GM19035 (cell line): ENCODE data around the gene PLEKHN1.
A peak's percentile ranks its signal among the peaks of the same experiment; 100 is the strongest.
"Not testable (repeated sequence)": the region's sequence is repeated elsewhere in the genome, so short reads cannot be mapped to it uniquely, and the experiment has no call there.

Experiments
- ATAC-seq: cut with Tn5 transposase; IDR thresholded peaks from one replicate; pipeline ENCODE4 v1.9.1; 2021; ENCODE audit not compliant: unreplicated experiment

The PLEKHN1 gene

DNA sequence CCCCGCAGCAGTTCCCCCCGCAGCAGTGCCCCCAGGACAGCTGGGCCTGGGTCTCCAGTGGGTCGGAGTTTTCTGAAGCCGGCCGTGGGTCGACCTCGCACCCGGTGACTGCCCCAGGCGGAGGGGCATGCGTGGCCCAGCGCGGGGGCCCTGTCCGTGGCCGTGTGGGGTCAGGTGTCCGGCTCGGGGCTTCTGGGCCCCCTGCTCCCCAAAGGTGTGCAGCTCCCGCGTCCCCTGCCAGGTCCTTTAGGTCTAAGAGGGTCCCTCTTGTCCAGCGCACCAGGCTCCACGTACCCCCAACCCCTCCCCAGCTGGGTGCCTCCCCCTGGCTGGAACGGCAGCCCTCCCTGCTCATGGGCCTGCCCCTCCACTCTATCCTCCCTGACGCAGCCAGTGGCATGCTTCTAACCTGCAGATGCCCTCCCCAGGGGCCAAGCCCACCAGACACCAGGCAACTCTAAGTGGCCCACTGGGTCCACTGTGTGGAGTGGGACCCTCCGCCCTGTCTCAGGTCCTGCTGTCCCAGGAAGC is 39.6 kb downstream of the PLEKHN1 start:
- ATAC-seq = no peak

DNA sequence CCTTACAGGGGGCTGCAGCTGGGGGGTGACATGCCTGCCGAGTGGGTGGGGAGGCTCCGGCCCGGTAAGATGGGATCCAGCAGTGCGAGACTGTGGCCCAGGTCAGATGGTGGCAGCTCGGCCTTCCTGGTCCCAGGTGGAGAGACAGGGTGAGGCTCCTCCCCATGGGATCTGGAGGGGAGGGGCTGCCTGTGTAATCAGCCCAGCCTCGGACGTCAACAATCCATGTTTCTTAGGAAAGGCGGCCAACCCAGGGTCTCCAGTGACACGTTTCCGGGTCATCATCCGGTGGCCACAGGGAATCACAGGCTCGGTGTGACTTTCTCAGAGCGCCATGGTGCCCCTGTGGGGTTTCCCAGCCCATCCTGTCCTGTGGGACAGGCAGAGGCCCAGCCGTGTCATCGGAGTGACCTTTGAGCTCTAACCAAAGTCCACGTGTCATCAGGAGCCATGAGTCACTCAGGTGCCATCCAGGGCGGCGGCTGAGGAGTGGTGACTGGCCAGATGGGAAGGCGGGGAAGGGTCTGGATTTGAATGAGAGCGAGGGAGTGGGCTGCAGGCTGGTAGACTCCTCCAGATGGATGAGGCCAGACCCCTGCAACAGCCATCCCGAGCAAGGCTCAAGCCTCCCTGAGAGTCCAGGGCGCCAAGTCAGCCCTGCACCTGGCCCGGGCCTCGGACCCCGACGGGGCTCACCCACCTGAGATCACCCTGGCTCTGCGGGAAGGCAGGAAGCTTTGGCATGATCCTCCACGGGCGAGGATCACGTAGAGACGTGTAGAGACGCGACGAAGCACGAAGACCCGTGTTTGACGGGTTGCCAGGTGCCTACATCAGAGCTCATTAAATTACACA is 40.2 kb downstream of the PLEKHN1 start:
- no peak for ATAC-seq

GRCh38 chr1:1010131-1010530 is 43.8 kb downstream of the PLEKHN1 start:
- ATAC-seq = not testable (repeated sequence)

GRCh38 chr1:1011396-1011949 is 45.2 kb downstream of the PLEKHN1 start:
- no peak for ATAC-seq

- ATAC-seq = not testable (repeated sequence)
These were observed 46.4 kb downstream of the PLEKHN1 start for GRCh38 chr1:1012736-1013104.

GRCh38 chr1:1013105-1013921 is 47.0 kb downstream of the PLEKHN1 start, which contains the start of gene ISG15:
Gene ISG15 (plus strand): TSS chr1:1013497. CDS start chr1:1013574, 77 bp downstream.
- peak; percentile 82 for ATAC-seq

- ATAC-seq = no peak
These were observed 47.8 kb downstream of the PLEKHN1 start for GRCh38 chr1:1013922-1014648.

- ATAC-seq = no peak
These were observed 48.8 kb downstream of the PLEKHN1 start for GRCh38 chr1:1014799-1015681.

GRCh38 chr1:1017397-1018320 is 51.4 kb downstream of the PLEKHN1 start:
- not testable (repeated sequence) for ATAC-seq

GRCh38 chr1:1018321-1018685 is 52.0 kb downstream of the PLEKHN1 start:
- ATAC-seq = not testable (repeated sequence)

DNA sequence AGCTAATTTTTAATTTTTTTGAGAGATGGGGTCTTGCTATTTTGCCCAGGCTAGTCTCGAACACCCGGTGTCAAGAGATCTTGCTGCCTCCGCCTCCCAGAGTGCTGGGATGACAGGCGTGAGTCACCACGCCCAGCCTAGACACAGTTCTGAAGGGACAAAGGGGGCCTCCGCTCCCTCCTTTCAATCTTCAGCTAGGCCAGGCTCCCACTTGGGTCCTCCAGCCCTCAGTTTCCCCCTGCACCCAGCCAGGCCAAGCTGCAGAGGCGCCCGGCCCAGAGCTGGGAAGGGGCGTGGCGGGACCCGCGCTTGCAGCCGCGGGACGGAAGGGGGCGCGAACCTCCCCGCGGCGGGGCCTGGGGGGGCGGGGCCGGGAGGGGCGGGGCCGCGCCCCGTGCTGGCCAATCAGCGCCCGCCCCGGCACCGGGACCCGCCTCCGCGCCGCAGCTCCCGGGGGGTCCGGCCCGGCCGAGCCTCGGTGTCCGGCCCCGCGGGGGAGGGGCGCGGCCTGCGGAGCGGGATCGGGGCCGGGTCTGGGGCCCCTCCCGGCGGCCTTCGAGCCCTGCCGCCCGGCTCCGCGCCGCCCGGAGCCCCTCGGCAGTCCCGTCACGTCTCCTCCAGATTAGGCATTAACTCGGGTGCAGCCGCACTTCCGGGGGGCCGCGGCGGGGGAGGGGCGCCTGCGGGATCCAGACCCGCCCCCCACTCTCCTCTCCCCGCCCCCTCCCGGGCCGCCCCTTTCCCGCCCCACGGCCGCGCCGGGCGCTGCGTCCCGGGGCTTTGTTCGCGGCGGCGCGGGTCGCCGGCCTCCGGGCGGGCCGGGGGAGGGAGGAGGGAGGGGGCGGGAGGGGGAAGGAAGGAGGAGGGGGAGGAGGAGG is 53.1 kb downstream of the PLEKHN1 start:
- ATAC-seq = peak; percentile 75

- peak; percentile 33 for ATAC-seq
These were observed 53.7 kb downstream of the PLEKHN1 start, which contains the start of gene AGRN for GRCh38 chr1:1020000-1020404. Gene AGRN (plus strand): TSS chr1:1020120. CDS start chr1:1020173, 53 bp downstream.

- peak; percentile 24 for ATAC-seq
These were observed 54.2 kb downstream of the PLEKHN1 start for GRCh38 chr1:1020415-1021009.

DNA sequence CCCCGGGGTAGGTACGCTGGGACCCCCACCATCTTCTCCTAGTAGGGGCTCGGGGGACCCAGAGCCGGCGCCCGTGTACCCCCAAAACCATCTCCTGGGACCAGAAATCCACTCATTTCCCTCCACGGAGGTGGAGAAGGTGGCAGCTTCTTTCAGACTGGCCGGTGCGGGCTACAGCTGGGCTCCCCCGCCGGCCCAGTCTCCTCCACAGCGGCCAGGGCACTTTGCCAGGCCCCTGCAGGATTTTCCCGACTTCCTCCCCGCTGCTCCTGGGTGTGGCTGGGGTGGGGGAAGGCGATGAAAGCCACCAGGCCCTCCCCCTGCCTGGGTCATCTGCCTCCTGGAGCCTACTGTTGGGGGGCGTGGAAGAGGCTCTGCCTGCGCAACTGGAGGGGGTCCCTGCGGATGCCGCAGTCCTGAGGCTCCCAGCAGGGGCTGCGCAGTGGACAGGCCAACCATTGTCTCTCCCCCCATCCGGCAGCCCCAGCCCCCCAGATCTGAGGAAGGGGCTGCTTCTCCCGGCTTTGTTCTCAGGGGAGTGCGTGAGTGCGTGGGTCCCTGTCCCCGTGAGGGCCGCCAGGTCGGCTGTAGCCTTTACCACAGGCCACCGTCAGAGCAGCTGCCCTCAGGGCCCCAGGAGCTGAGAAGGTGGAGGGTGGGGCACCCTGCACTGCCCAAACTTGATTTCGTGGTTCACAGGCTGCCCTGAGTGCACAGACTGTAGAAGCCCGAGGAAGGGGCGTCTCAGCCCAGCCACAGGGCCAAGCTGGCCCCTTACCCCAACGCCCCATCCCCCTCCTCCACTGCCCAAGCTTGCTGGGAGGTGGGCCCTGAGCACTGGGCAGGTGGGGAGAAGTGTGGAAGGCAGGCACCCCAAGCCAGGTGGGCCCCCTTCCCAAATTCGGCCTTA is 55.0 kb downstream of the PLEKHN1 start:
- ATAC-seq = no peak

- ATAC-seq = no peak
These were observed 55.6 kb downstream of the PLEKHN1 start for GRCh38 chr1:1021920-1022259.

GRCh38 chr1:1022302-1023009 is 56.2 kb downstream of the PLEKHN1 start:
- no peak for ATAC-seq
